Measurements from ENCODE around the gene ST6GALNAC3.

- TF ChIP-seq ZNF384 (IDR thresholded peaks at IDR 0.05), result no peak
- TF ChIP-seq SUZ12 (IDR thresholded peaks at IDR 0.05), result no peak
- no peak for TF ChIP-seq ARNT (IDR thresholded peaks at IDR 0.05)
- TF ChIP-seq BHLHE40 (IDR thresholded peaks at IDR 0.05; ENCODE audit: borderline replicate concordance), result no peak
- TF ChIP-seq L3MBTL2 (conservative IDR thresholded peaks at IDR 0.05), result no peak
- no peak for TF ChIP-seq FOXM1 (IDR thresholded peaks at IDR 0.05; ENCODE audit: borderline replicate concordance)
- TF ChIP-seq ELF4 (IDR thresholded peaks at IDR 0.05), result no peak
- TF ChIP-seq TARDBP (IDR thresholded peaks at IDR 0.05), result no peak
Observed at GRCh38 chr1:76501586-76502219, 427.2 kb downstream of the ST6GALNAC3 start.

Measured in HEK293T (cell line).